ENCODE results near the gene BSPRY.
"Not testable (repeated sequence)": the region's sequence is repeated elsewhere in the genome, so short reads cannot be mapped to it uniquely, and the experiment has no call there.

BSPRY gene

DNA sequence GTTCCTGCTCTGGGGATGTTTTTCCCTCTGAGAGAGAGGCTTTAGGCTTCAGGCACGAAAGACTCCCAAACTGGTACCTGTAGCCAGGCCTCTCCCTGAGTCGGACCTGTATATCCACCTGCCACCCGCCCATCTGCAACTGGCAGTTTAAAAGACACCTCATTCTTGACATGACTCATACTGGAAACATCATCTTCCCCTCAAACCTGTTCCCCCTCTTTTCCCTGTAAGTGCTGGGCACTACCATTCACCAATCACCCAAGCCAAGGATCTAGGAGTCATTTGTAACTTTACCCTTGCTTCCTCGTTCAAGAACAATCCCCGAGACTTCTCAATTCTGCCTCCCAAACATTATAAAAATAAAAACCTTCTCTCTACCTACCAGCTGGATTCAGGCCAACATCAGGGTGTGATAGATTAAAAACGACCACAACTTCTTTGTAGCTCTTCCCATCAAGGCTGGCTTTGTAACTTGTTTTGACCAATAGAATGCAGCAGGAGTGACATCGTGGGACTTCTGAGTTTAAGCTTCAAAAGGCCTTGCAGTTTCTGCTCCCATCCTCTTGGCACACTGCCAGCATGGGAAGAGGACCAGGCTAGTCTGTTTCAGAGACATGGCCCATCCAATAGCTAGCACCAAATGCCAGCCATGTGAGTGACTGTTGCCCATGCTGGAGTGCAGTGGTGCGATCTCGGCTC is 7.5 kb upstream of the BSPRY start:
- DNase-seq: no peak

DNA sequence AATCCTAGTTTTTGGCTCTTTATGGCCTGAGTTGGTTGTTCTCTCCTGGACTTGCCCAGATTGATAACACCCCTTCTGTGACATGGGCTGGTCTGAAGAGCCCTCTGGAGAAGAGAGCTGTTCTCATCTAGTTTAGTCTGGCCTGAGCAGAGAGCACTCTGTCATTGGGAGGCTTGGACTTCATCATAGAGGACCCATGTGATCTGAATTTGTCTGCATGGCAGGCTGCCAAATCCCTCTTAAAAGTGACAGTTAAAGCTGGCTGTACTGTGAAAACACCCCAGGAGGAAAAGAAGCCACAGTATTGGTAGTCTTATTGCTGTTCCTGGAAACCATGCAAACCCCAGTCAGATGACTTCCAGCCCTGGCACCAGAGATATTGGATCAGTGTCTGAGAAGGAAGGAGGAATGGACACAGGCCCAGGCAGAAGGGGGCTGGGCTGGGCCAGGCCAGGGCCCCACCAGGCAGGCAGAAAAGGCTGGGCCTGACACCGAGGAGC is 5.6 kb upstream of the BSPRY start:
- no peak for DNase-seq

- no peak for DNase-seq
Measured at GRCh38 chr9:113345190-113345589, 4.2 kb upstream of the BSPRY start.

GRCh38 chr9:113345671-113346070 is 3.7 kb upstream of the BSPRY start:
- no peak for DNase-seq

DNA sequence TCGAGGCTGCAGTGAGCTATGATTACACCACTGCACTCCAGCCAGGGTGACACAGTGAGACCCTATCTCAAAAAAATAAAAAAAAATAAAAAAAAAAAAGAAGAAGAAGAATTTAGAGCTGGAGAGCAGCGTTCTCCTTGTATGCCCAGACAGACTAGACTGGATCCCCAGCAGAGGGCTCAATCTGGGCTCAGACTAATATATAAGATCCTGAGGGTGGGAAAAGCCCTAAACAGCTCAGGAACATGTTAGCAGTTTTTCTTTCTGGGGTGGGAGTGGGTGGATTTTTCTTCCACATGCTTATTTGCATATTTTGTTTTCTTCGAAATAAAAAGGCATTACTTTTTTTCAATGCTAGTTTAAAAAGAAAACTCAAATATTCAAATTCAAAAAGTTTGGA is 904 bp upstream of the BSPRY start:
- no peak for DNase-seq

DNA sequence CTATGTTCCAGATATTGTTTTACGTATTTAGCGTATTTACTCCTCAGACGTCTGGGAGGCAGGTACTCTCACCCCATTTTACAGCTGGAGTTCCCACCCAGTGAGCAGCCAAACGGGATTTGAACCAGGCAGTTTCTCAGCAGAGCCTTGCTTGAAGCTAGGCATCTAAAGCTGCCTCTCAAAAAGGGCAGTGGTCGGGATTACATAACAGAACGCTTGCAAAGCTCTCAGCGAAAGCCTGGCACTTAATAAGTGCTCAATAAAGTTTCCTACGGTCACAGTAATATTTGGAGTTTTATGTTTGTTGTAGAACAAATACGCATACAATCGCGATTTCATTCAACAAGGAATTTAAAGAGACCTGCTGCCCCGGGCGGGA is 286 bp upstream of the BSPRY start:
- DNase-seq: no peak

DNA sequence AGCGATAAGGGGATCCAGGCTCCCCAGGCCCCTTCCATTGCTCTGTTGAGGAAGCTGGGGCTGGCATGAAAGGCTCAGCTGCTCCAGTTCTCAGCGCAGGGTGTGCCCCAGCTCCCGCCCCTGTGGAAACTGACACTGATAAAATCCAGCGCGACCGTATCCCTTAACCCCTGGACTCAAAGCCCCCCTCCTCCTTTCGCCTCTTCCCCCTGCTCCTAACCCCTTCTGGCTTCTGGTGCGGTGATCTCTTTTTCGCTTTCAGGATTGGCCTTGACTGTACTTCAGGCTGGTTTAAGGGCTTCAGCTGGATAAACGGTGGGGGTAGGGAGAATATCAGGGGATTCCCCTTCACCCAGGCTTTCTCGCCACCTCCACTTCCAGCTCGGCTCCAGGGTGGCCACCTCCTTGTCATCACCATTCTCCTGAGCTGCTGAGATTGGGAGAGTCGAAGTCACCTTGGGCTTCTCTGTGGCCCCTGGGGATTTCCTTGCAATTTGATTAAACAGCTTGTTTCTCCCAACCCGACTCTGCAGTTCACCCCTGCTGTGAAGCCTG is 843 bp downstream of the BSPRY start:
- DNase-seq: no peak

GRCh38 chr9:113350937-113351336 is 1.6 kb downstream of the BSPRY start:
- no peak for DNase-seq

GRCh38 chr9:113352006-113352405 is 2.7 kb downstream of the BSPRY start:
- DNase-seq: no peak

GRCh38 chr9:113352411-113352810 is 3.1 kb downstream of the BSPRY start:
- no peak for DNase-seq

DNA sequence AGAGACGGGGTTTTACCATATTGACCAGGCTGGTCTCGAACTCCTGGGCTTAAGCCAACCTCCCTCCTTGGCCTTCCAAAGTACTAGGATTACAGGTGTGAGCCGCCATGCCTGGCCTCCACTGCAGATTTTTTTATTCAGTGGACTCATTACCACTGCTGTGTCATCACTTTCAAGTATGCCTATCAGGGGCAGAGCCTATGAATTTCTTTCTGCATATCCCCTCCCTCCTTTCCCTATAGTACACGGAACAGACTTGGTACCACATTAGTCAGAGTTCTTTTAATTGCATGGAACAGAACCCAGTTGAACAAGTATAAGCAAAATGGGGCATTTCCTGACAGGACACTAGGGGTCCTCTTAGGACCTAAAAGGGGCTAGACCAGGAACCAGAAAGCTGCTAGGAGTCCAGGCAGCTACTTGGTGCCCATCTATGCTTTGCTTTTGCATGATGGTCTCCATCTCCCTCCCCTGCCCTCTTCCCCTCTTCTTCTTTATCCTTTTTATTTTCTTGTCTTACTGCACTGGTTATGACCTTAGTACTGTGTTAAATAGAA is 5.8 kb downstream of the BSPRY start:
- no peak for DNase-seq

GRCh38 chr9:113356686-113357292 is 7.4 kb downstream of the BSPRY start:
- DNase-seq: no peak

- no peak for DNase-seq
Measured at GRCh38 chr9:113359385-113359784, 10.0 kb downstream of the BSPRY start.

DNA sequence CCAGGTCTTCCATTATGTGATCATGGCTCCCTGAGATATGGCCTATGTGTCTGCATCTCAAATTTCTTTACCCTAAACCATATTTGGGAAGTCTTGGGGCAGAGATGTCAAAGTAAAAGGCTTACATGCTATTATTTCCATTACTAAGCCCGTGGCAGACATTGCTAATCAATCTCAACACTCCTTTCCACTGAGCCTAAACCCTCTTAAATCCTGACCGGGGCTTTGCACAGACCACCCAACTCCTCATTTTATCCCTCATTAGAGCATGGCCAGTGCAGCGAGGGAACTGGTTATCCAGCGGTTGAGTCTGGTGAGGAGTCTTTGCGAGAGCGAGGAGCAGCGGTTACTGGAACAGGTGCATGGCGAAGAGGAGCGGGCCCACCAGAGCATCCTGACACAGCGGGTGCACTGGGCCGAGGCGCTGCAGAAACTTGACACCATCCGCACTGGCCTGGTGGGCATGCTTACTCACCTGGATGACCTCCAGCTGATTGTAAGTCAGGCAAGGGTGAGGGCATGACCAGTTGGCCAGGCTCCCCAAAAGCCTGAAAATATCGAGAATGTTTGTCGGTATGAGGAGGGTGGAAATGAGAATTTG is 11.0 kb downstream of the BSPRY start:
- no peak for DNase-seq

- DNase-seq: no peak
Measured at GRCh38 chr9:113361304-113362018, 12.1 kb downstream of the BSPRY start.

GRCh38 chr9:113363336-113363735 is 14.0 kb downstream of the BSPRY start:
- no peak for DNase-seq

DNA sequence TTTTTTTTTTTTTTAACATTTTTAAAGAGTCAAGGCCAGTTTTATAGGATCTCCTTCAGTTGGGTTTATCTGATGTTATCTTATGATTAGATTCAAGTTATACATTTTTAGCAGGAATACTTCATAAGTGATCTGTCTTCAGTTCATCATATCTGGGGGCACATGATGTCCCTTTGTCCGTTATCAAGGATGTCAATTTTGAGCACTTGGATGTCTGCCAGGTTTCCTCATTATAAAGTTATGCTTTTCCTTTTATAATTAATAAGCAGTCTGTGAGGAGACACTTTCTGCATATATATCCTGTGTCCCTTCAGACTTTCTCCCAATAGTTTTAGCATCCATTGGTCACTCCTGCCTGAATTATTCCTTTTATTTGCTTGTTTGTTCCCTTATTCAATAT is 15.6 kb downstream of the BSPRY start:
- DNase-seq: no peak

DNA sequence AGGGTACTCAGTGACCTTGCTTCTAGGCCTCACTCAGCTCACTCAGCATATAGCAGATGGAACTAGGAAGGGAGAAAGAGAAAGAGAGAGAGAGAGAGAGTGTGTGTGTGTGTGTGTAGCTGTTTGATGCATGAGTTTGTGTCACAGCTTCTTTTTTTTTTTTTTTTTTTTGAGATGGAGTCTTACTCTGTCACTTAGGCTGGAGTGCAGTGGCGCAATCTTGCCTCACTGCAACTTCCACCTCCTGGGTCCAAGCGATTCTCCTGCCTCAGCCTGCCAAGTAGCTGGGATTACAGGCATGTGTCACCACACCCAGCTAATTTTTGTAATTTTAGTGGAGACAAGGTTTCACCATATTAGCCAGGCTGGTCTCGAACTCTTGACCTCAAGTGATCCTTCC is 16.3 kb downstream of the BSPRY start:
- not testable (repeated sequence) for DNase-seq

DNA sequence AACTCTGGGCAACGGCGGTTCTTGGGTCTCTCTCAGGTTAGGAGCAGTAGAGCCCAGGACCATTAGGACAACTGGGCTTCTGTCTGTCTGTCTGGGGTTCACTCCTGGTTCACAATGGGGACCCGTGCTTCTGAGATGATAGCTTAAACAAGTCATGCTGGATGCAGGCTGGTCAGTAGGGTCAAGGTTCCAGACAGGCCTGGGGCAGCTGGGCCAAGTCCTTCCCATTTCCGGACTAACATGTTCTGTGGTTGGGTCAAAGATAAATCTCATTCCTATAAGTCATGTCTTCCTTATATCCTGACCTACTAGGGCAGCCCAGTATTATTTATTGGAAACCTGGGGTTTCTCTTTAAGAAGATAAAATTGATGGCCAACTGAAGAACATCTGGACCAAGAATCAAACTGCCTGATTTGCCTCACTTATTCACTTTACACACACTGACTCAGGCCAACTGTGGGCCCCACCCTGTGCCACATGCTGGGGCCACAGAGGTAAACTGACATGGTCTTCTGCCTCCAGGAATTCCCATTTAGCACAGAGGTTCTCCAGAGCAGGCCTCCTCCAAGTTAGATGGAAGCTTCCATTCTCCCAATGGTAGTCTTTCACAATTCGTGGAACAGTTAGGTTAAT is 19.1 kb downstream of the BSPRY start:
- no peak for DNase-seq

- no peak for DNase-seq
Measured at GRCh38 chr9:113368982-113369854, 19.9 kb downstream of the BSPRY start.

- DNase-seq: no peak
Measured at GRCh38 chr9:113369855-113370140, 20.5 kb downstream of the BSPRY start.

Measured in cerebellar nuclear complex (tissue), 1 donor.